OCI-LY3 (cell line): ENCODE measurements around the gene CNN3.
A peak's percentile ranks its signal among the peaks of the same experiment; 100 is the strongest.

Experiments
- EZH2phosphoT487 ChIP-seq: fragments of 200-600 bp; shearing (Covaris generic); IDR thresholded peaks from 2 replicates; pipeline ENCODE4 v1.6.1; 2018; ENCODE audit warnings: antibody characterized with exemption, mixed run types, low read depth
- TF ChIP-seq, protein P1 (sequence below): fragments of 200-600, 300-600 bp; sonication (generic); IDR thresholded peaks from 2 replicates; pipeline ENCODE4 v1.5.1; 2014; ENCODE audit warnings: antibody characterized with exemption, low read length, low read depth

- TF ChIP-seq, protein P1, sequence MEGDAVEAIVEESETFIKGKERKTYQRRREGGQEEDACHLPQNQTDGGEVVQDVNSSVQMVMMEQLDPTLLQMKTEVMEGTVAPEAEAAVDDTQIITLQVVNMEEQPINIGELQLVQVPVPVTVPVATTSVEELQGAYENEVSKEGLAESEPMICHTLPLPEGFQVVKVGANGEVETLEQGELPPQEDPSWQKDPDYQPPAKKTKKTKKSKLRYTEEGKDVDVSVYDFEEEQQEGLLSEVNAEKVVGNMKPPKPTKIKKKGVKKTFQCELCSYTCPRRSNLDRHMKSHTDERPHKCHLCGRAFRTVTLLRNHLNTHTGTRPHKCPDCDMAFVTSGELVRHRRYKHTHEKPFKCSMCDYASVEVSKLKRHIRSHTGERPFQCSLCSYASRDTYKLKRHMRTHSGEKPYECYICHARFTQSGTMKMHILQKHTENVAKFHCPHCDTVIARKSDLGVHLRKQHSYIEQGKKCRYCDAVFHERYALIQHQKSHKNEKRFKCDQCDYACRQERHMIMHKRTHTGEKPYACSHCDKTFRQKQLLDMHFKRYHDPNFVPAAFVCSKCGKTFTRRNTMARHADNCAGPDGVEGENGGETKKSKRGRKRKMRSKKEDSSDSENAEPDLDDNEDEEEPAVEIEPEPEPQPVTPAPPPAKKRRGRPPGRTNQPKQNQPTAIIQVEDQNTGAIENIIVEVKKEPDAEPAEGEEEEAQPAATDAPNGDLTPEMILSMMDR, result peak; percentile 74
- no peak for TF ChIP-seq EZH2phosphoT487
These were observed 72.2 kb downstream of the CNN3 start for GRCh38 chr1:94854458-94855306.
